Cerebellar cortex (tissue), 1 donor: ENCODE measurements around the gene ADGRB3.
A peak's percentile ranks its signal among the peaks of the same experiment; 100 is the strongest.

Experiments used
- DNase-seq: peaks from one replicate; pipeline ENCODE4 v3.0.0-alpha.2; 2015; ENCODE audit warnings: low spot score

Gene ADGRB3

GRCh38 chr6:68634726-68635411 lies at the start of gene ADGRB3:
Gene ADGRB3, plus strand, starts transcription at chr6:68635282. Its CDS starts 3,394 bp downstream, at chr6:68638676.
- DNase-seq: peak; percentile 90

DNA sequence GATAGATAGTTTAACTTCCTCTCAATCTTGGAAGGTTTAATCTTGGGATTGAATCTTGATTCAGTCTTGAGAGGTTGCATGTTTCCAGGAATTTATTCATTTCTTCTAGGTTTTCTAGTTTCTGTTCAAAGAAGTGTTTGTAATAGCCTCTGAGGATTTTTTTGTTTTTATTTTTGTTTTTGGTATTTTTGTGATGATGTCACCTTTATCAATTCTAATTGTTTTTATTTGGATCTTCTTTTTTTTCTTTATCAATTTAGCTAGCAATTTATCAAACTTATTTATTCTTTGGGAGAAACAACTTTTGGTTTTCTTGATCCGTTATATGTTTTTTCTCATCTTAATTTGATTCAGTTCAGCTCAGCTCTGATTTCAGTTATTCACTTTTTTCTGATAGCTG lies 41.5 kb upstream of the ADGRB3 start:
- no peak for DNase-seq

DNA sequence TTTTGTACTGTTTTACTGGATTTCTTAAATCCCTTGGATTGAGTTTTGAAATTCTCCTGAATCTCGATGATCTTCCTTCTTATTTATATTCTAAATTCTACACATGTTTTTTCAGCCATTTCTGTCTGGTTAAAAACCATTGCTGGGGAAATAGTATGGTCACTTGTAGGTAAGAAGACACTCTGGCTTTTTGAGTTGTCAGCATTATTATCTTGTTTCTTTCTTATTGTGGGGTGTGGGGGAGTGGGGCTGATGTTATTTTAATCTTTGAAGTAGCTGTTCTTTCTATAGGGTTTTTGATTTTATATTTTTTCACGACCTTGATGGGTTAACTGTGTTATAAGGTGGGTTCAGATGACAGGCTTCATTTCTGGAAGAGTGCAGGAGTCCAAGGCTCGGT lies 37.4 kb upstream of the ADGRB3 start:
- DNase-seq: no peak

DNA sequence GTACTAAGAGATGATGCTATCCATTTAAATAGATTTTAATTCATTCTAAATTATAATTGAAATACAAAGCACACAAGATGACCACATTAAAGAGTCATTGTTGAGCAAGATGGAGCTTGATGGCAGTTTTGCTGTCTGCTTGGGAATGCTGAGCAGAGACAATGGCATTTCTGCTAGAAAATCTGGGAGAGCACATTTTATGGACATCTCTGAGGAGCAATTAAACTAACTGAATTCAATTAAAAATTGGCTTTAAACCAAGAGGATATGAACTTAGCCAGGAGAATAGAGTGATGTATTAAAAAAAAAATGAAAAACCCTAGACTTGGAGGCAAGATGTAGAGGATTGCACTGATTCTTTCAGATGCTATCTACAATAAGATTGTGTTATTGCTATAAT lies 19.1 kb upstream of the ADGRB3 start:
- no peak for DNase-seq

- DNase-seq: no peak
Observed at GRCh38 chr6:68625998-68626397, 9.1 kb upstream of the ADGRB3 start.

DNA sequence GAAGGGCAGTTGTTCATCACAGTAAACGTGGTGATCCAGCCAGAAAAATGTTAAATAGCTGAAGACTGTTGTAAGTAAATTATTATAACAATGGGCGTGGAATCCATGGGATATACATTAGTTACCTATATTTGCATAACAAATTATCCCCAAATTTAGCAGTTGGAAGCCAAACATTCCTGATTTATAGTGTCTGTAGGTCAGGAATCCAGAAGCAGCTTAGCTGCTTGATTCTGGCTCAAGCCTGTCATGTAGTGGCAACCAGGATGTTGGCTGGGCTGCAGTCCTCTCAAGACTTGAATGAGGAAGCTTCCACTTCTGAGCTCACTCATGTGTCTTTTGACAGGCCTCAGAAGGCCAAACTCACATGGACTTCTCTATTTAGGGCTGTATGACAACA lies 6.9 kb upstream of the ADGRB3 start:
- DNase-seq: no peak

GRCh38 chr6:68632734-68633133 lies 2.3 kb upstream of the ADGRB3 start:
- DNase-seq: peak; percentile 63

DNA sequence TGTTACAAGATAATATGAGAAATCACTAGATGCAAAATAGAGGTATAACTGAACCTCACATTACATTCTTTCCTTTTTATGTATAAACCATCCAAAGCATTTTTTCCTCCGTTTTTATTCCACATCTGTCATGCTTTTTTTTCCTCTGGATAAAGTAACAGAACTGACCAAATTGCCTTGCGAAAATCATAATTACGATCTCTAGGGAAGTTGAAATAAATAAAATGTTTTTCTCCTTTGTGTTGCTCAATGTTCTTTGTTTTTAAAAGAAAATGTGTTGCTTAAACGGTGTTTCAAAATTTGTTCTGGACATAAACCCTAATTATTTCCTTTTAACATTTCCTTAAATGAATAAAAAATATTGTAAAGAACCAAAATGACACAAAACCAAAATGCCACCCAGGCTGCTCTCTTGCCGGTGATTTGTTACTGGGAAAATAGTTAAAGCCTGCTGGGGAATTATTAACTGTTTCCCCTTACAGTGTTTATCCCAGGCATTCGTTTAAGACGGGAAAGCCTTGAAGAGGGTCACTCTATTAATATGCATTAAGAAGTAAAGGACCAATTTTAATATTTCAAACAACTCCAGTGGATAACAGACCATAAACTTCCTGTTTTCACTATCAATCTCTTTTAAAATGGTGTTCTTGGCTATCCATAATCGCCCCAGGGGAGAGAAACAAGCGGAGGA lies 1.7 kb upstream of the ADGRB3 start:
- peak; percentile 48 for DNase-seq

DNA sequence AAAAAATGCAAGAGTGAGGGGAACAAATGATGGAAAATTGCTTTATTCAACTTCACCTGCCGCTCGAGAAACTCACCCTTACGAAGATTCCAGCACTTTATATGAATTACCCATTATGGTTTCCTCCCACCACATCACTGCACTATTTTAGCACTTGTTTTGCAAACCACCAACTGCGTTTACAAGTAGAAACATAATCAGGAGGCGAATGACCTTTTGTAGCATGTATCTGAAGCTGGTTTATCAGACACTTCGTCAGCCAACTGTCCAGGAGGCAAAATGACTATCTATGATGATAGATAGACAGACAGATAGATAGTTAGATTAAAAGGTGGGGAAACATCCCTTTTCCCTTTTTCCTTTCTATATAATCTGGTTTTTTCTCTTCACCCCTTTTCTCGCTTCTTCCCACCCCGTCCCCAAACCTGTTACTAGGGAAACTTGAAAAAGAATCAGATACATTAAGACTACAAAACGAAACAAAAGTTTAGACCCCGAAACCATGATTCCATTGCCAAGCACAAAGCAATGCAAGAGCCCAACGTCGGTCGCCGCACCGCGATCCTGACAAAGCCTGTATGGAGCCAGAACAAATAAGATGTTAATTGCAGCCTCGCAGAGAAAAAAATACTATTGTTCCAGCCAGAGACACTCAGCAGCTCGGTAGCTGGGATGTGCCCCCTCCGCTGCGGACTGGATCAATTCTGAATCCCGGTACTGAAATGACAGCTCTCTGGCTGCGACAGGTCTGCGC lies 933 bp upstream of the ADGRB3 start:
- DNase-seq: peak; percentile 57

DNA sequence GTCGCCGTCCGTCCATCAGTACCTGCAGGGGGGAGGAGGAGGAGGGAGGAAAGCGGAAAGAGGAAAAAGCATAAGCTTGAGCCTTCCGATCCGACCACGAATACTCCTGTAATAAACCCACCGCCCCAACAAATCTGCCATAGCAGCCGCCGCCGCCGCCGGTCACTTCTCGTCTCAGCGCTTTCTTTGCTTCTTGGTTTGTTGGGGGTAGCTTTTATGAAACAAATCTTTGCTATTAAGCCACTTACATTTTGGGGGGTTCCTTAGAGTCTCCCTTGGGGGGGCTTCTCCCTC lies 277 bp downstream of the ADGRB3 start:
- DNase-seq: no peak

GRCh38 chr6:68635706-68636513 lies 828 bp downstream of the ADGRB3 start:
- peak; percentile 58 for DNase-seq

DNA sequence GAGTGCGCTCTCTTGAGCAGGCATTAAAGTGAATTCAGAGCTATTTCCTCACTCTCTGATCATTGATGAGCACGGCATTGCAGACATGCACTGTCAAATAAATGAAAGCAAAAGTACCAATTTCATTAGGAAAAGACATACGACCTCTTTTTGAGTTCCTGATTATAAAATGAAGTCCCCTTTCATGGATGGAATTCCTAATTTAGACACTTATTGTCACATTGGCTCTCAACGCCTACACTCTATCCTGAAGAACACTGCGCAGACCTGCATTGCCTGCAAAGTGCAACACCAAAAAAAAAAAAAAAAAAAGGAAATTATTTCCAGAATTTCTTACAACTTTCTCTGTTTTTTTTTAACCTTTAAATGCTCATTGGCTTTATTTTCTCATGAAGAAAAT lies 1.6 kb downstream of the ADGRB3 start:
- peak; percentile 62 for DNase-seq

DNA sequence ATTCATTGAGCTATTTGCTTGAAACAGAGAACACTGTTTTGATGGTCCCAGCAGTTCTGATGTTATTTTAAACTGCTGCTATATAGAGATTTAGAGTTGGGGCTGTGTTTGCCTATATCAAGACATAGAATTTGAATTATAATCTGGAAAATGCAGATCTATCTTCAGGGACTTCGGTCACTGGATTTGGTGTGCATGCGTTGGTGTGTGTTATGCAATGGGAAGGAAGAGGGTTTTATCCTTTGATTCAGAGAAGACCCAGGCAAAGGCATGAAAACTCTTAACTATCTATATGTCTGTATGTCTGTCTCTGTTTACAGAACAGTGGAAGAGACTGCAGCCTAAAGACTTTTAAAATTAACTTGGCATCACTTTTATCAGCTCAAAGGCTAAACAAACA lies 2.0 kb downstream of the ADGRB3 start:
- peak; percentile 63 for DNase-seq

- DNase-seq: peak; percentile 54
Observed at GRCh38 chr6:68637782-68638181, 2.7 kb downstream of the ADGRB3 start.

DNA sequence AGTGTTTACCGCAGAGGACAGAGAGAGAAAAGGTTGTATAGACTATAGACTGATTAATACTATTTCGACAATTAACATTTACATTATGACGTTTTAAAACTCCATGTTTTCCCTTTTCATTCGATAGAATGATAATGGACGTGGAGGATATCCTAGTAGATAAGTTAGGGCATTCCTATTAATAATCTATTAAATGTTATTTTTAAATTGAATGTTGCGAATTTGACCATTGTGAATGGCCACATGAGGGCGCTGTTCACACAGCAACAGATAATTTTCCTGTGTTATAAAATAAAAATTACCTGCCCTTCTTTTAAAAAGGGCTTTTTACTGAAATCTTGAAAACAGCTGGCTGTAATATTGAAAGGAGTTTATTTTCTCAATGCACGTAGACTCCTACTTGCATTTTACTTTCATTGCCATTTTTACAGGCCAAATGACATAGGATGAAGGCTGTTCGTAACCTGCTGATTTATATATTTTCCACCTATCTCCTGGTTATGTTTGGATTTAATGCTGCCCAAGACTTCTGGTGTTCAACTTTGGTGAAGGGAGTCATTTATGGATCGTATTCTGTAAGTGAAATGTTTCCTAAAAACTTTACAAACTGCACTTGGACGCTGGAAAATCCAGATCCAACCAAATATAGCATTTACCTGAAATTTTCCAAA lies 3.3 kb downstream of the ADGRB3 start:
- DNase-seq: peak; percentile 77

DNA sequence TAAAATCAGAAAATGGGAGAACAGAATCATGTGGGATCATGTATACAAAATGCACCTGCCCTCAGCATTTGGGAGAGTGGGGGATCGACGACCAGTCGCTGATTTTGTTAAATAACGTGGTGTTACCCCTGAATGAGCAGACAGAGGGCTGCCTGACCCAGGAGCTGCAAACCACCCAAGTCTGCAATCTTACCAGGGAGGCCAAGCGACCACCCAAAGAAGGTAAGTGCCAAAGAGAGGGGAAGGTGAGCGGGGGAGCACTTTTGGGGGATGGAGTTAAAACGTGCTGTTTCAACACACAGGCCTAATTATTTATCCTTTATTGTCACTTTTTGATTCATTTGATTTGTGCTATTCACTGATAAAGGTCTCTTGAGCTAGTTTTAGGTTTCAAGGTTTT lies 4.1 kb downstream of the ADGRB3 start:
- DNase-seq: no peak

- peak; percentile 60 for DNase-seq
Observed at GRCh38 chr6:68639826-68640490, 4.9 kb downstream of the ADGRB3 start.

GRCh38 chr6:68640491-68640835 lies 5.4 kb downstream of the ADGRB3 start:
- peak; percentile 60 for DNase-seq

DNA sequence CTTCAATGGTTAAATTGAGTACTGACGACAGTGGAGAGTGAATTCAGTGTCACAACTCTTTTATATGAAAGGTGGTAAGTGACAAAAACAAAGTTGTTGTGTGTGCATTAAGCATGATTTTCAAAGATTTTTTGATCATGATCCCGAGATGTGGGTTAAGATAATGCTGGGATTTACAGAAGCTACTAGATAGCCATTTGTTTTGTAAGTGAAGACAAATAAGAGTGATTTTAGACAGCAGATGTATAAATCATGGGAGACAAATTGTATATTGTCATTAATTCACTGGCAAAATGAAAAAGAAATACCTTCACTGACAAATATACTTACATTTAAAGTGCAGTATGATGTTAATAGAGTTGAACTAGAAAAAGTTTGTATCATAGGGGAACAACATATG lies 6.1 kb downstream of the ADGRB3 start:
- DNase-seq: no peak

DNA sequence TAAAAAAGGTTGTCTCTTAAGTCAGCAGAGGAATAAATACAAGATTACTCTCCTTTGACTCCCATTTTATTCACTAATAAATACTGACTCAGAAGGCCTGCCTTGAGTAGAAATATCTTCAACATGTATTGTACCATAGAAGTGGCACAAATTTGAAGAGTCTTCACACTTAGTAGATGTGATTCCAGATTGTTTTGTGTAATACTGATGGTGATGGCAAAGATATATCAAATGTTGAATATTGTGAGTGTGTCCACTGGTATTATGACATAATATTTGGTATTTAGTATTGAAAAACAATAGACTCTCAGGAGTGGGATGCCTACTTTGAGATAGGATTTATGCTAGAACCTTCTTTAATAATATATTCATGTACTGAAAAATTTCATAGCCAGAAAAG lies 7.0 kb downstream of the ADGRB3 start:
- DNase-seq: no peak

DNA sequence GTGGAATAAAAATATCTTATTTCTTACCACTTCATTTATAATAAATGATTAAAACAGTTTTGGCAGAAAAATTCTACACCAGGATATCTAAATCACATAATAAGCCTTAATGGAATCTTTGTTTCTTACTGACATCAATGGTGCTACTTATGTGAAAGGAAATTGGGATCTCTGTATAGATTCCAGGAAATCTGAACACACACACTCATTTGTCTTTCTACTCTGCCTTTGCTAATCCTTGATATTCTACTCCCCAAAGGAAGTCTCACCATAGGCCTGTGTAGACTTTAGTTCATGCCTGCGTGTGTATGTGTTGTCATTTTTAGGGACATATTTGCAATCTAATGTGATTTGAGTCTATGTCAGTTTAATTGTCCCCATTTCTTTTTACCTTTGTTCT lies 7.9 kb downstream of the ADGRB3 start:
- no peak for DNase-seq
